HuH-7.5 (cell line): ENCODE measurements around the gene IFNL2.

Experiments
- DNase-seq: peaks from one replicate; pipeline ENCODE4 v3.0.0; 2011; ENCODE audit warnings: low spot score

The IFNL2 gene

GRCh38 chr19:39318690-39319089 lies 50.5 kb downstream of the IFNL2 start:
- DNase-seq = no peak

- no peak for DNase-seq
These were observed 51.1 kb downstream of the IFNL2 start for GRCh38 chr19:39319098-39319891.
